Smooth muscle cell of the brain vasculature (primary cell): ENCODE results near the gene AQP1.

Experiments used
- DNase-seq: peaks from one replicate; pipeline ENCODE4 v3.0.0-alpha.2; 2012; ENCODE audit warnings: low read depth, low spot score

The AQP1 gene

GRCh38 chr7:30911561-30911969, at the start of gene AQP1:
AQP1 (plus strand) TSS chr7:30911853; CDS start chr7:30911910, 57 bp downstream.
- DNase-seq = no peak

GRCh38 chr7:30862995-30863705, 48.5 kb upstream of the AQP1 start:
- DNase-seq = no peak

GRCh38 chr7:30863706-30864035, 48.0 kb upstream of the AQP1 start:
- DNase-seq = peak; percentile 64

- DNase-seq = no peak
Measured at GRCh38 chr7:30864101-30864500, 47.6 kb upstream of the AQP1 start.

- DNase-seq = no peak
Measured at GRCh38 chr7:30865076-30865475, 46.6 kb upstream of the AQP1 start.

GRCh38 chr7:30865821-30866220, 45.8 kb upstream of the AQP1 start:
- no peak for DNase-seq

- no peak for DNase-seq
Measured at GRCh38 chr7:30866939-30867338, 44.7 kb upstream of the AQP1 start.

GRCh38 chr7:30867483-30867882, 44.2 kb upstream of the AQP1 start:
- DNase-seq = no peak

GRCh38 chr7:30869794-30870611, 41.6 kb upstream of the AQP1 start:
- DNase-seq = no peak

- no peak for DNase-seq
Measured at GRCh38 chr7:30870821-30871518, 40.7 kb upstream of the AQP1 start.

GRCh38 chr7:30871655-30872054, 40.0 kb upstream of the AQP1 start:
- no peak for DNase-seq

GRCh38 chr7:30873207-30873606, 38.4 kb upstream of the AQP1 start:
- no peak for DNase-seq

GRCh38 chr7:30873656-30874055, 38.0 kb upstream of the AQP1 start:
- DNase-seq = no peak

- no peak for DNase-seq
Measured at GRCh38 chr7:30874656-30875302, 36.9 kb upstream of the AQP1 start.

GRCh38 chr7:30877015-30877769, 34.5 kb upstream of the AQP1 start:
- DNase-seq = no peak

GRCh38 chr7:30877993-30878392, 33.7 kb upstream of the AQP1 start:
- no peak for DNase-seq

- DNase-seq = no peak
Measured at GRCh38 chr7:30879139-30880124, 32.2 kb upstream of the AQP1 start.

- DNase-seq = no peak
Measured at GRCh38 chr7:30880125-30880720, 31.4 kb upstream of the AQP1 start.

GRCh38 chr7:30880941-30881340, 30.7 kb upstream of the AQP1 start:
- DNase-seq = no peak

GRCh38 chr7:30881448-30881847, 30.2 kb upstream of the AQP1 start:
- DNase-seq = no peak
